Epithelial cell of proximal tubule (primary cell): Measurements from ENCODE around the gene PDE4D. TPM values are rescaled to one million over a fixed set of nuclear protein-coding genes. Genes with fewer than 3 reads are reported as not detected.
"Not testable (repeated sequence)": the region's sequence is repeated elsewhere in the genome, so short reads cannot be mapped to it uniquely, and the experiment has no call there.

ENCODE experiments used
- DNase-seq: peaks from one replicate; pipeline ENCODE4 v3.0.0-alpha.2; 2011; ENCODE audit warnings: low read depth
- H3K4me3 ChIP-seq: 2 replicates; pipeline ENCODE4 v1.5.1; 2011; ENCODE audit warnings: low read depth, mild to moderate bottlenecking, low read length
- total RNA-seq: library from RNA; depleted of rRNA; stranded (reverse); fragments of >200 nt; gene quantifications from 2 replicates; pipeline ENCODE4 v1.2.3, GENCODE V29; 2015
- TF ChIP-seq, protein P1 (sequence below): conservative IDR thresholded peaks from 2 replicates; pipeline ENCODE4 v1.5.1; 2012; ENCODE audit warnings: low read depth, mild to moderate bottlenecking, low read length

Gene PDE4D
- total RNA-seq, 1 donor from 2014 or later: 18.4 TPM

DNA sequence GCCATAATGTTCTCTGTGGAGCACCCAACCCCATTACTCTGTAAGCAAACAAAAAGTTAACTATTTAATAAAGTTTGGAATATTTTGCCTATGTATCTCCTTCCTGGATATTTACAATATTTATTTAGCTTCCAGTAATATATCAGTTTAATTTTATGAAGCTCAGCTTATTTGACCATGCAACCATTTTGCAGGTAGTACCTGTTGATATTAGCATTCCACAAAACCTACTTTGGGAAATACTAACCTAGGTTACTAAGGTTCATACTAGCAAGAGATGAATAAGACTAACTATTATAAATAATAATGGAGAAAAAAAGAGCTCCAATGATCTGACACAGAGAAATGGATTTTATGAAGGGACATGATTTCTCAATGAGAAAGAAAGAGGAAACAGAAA is 506.4 kb downstream of the PDE4D start:
- TF ChIP-seq, protein P1, sequence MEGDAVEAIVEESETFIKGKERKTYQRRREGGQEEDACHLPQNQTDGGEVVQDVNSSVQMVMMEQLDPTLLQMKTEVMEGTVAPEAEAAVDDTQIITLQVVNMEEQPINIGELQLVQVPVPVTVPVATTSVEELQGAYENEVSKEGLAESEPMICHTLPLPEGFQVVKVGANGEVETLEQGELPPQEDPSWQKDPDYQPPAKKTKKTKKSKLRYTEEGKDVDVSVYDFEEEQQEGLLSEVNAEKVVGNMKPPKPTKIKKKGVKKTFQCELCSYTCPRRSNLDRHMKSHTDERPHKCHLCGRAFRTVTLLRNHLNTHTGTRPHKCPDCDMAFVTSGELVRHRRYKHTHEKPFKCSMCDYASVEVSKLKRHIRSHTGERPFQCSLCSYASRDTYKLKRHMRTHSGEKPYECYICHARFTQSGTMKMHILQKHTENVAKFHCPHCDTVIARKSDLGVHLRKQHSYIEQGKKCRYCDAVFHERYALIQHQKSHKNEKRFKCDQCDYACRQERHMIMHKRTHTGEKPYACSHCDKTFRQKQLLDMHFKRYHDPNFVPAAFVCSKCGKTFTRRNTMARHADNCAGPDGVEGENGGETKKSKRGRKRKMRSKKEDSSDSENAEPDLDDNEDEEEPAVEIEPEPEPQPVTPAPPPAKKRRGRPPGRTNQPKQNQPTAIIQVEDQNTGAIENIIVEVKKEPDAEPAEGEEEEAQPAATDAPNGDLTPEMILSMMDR: no peak
- DNase-seq: no peak
- no peak overlapping the region for H3K4me3 ChIP-seq

DNA sequence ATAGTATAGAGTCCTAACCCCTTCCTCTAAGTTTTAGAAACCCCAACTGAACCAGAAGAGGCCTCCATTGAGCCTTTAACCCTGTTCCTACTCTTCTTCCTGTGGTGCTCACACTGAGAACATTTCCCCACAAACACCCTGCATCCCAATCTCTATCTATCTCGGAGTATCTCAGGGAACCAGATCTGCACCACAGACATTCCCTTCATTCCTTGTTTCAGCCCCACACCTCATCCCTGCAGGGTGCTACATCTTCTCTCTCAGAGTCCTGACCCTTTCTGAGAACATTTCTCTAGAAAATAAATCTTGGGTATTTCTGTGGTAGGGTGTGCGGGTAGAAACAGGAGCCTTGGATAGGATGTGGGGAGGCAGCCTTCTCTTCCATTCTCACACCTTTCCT is 507.8 kb downstream of the PDE4D start:
- H3K4me3 ChIP-seq: no peak overlapping the region
- DNase-seq: no peak
- TF ChIP-seq, protein P1: no peak

DNA sequence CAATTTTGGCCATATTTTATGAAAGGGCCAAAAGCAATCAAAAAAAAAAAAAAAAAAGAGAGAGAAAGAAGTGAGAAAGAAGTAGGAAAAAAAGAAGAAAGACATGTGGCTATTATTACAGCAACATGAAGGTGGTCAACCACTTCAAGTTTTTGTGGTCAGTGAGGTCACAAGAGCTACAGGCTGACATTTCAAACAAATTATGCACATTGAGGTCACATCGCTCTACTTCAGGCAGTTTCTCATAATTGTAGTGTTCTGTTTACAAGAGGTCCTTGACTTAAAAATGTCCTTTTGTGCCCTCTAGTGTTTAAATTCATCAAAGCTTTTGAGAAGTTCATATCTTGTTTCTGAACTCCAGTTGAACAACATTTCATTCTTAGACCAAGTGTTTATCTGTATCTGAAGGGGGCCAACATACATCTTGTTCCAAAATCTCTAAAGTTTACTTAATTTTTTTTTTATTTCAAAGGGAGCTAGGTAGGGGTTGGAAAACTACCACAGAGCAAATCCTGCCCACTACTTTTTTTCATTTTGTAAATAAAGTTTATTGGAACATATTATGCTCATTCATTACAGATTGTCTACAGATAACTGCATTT is 513.1 kb downstream of the PDE4D start:
- H3K4me3 ChIP-seq: no peak overlapping the region
- DNase-seq: peak; percentile 35
- TF ChIP-seq, protein P1: peak; percentile 58

DNA sequence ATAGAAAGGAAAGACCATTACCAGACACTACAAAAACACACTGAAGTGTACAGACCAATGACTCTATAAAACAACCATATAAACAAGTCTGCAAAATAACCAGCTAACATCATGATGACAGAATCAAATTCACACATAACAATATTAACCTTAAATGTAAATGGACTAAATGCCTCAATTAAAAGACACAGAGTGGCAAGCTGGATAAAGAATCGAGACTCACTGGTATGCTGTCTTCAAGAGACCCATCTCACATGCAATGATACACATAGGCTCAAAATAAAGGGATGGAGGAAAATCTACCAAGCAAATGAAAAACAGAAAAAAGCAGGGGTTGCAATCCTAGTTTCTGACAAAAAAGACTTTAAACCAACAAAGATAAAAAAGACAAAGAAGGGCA is 519.5 kb downstream of the PDE4D start:
- DNase-seq, H3K4me3 ChIP-seq: not testable (repeated sequence)

DNA sequence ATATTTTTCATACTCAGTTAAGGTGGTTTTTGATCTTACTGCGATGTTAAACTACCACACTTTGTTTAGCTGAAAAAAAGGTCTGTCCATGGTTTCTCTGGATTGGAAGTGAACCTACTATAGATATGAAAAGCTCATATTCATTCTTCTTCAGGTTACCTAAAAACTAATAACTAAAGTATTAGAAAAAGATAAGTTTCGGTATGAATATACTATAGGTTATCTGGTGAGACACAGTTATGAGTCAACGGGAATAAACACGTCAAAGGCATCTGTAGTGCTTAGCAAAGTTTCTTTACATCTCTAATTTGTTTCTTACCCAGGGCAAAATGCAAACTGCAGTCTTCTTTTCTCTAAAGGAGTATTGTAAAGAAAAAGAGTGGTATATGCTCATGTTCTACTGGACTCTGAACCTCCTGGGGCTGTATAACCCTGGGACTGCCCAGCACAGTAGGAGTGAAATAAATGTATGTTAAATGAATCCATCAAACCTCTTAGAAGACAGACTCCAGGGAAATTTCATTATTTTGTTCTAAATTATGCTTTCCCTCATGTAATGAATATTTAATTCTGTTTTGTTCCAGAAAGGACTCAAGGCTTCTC is 521.9 kb downstream of the PDE4D start:
- H3K4me3 ChIP-seq: no peak overlapping the region
- DNase-seq: no peak
- TF ChIP-seq, protein P1: no peak

DNA sequence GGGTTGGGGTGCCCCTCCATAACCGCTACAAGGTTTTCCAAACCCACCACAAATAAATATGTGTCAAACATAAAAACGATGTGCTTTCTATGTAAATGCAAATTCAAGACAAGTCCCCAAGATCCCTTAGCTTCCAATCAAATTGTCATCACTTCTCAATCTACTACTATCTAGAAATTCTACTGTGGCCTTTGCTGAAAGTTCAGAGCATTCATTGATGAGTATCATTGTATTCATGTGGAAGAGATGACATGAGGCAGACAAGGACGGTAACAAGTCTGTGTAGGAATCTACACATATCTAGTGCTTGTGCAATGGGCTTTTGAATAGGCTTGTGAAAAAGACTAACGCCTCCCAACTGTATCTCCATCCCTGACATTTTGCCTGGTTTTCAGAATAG is 524.6 kb downstream of the PDE4D start:
- TF ChIP-seq, protein P1: no peak
- DNase-seq: no peak

DNA sequence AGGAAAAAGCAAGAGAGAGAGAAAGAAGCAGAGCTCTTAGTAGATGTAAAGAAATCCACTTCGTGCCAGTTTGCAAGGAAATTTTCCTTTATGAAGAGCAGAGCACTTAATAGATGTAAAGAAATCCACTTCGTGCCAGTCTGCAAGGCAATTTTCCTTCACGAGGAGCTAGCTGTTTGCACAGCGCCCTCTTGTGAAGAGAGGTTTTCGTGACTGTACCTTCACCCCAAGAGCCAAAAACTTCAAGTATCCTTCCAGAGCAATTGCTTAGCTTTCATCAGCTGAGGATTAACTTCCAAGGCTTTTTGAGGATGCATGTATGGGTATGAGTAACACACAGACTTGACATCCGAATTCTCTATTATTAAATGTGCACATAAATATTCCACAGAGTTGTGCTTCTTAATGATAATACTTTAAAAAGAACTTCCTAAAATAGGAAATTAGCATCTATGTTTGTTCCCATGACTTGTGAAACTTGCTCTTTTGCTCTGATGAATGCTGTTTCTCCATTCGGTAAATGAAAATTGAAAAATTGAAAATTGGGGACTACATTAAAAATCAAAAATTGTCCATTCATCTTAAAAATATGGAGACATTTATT is 525.6 kb downstream of the PDE4D start:
- no peak overlapping the region for H3K4me3 ChIP-seq
- peak; percentile 16 for DNase-seq
- TF ChIP-seq, protein P1: peak; percentile 90

More for the DNA sequence above, 524.6 kb downstream of the PDE4D start:
- H3K4me3 ChIP-seq: no peak overlapping the region
